Neural cell (in vitro differentiated cells): Measurements from ENCODE around the gene FAM186B. TPM values are rescaled to one million over a fixed set of nuclear protein-coding genes. Genes with fewer than 3 reads are reported as not detected.

Source experiments
- H2AFZ ChIP-seq: fragments of 200-600, 300-800 bp; sonication (generic), shearing (Covaris generic); 2 replicates; pipeline ENCODE4 v1.6.0; 2014; ENCODE audit warnings: low read depth, mild to moderate bottlenecking, antibody characterized with exemption, low read length, moderate library complexity
- H3F3A ChIP-seq: fragments of 200-600 bp; shearing (Covaris generic); 2 replicates; pipeline ENCODE4 v1.6.1; 2016; ENCODE audit warnings: mild to moderate bottlenecking, moderate library complexity, mixed read lengths, antibody characterized with exemption, low read length; ENCODE audit not compliant: insufficient read depth, poor library complexity, severe bottlenecking
- H3K27ac ChIP-seq: fragments of 200-600, 300-800 bp; sonication (generic), shearing (Covaris generic); 2 replicates; pipeline ENCODE4 v1.5.1; 2014; ENCODE audit warnings: mild to moderate bottlenecking, low read length, moderate library complexity
- H3K27me3 ChIP-seq: fragments of 300-800, 200-600 bp; sonication (generic), shearing (Covaris generic); 2 replicates; pipeline ENCODE4 v1.6.0; 2014; ENCODE audit warnings: mild to moderate bottlenecking, low read depth, low read length, moderate library complexity; ENCODE audit not compliant: insufficient read depth
- H3K36me3 ChIP-seq: fragments of 300-800, 200-600 bp; sonication (generic), shearing (Covaris generic); 2 replicates; pipeline ENCODE4 v1.5.1; 2014; ENCODE audit warnings: mild to moderate bottlenecking, antibody characterized with exemption, low read length, moderate library complexity; ENCODE audit not compliant: insufficient read depth
- H3K4me2 ChIP-seq: fragments of 300-800, 200-600 bp; sonication (generic), shearing (Covaris generic); 2 replicates; pipeline ENCODE4 v1.6.0; 2014; ENCODE audit warnings: mild to moderate bottlenecking, low read length
- H3K4me3 ChIP-seq: fragments of 300-800, 200-600 bp; sonication (generic), shearing (Covaris generic); 2 replicates; pipeline ENCODE4 v1.5.1; 2014; ENCODE audit warnings: mild to moderate bottlenecking, low read length, moderate library complexity
- H3K79me2 ChIP-seq: fragments of 200-600 bp; shearing (Covaris generic); replicated peaks from 2 replicates; pipeline ENCODE4 v1.6.0; 2014; ENCODE audit warnings: mild to moderate bottlenecking, low read length, moderate library complexity; ENCODE audit not compliant: insufficient read depth
- H3K9ac ChIP-seq: fragments of 300-800, 200-600 bp; sonication (generic), shearing (Covaris generic); 2 replicates; pipeline ENCODE4 v1.6.1; 2016; ENCODE audit warnings: mild to moderate bottlenecking, low read length, mixed read lengths
- H3K9me2 ChIP-seq: fragments of 200-600 bp; shearing (Covaris generic); 2 replicates; pipeline ENCODE4 v1.6.1; 2016; ENCODE audit warnings: mild to moderate bottlenecking, low read length, mixed read lengths; ENCODE audit not compliant: insufficient read depth
- H3K9me3 ChIP-seq: fragments of 200-600, 300-800 bp; sonication (generic), shearing (Covaris generic); 2 replicates; pipeline ENCODE4 v1.6.1; 2016; ENCODE audit warnings: mild to moderate bottlenecking, mixed run types, low read length, moderate library complexity, mixed read lengths
- H4K20me1 ChIP-seq: fragments of 200-600 bp; shearing (Covaris generic); 2 replicates; pipeline ENCODE4 v1.6.1; 2016; ENCODE audit warnings: mild to moderate bottlenecking, mixed run types; ENCODE audit not compliant: insufficient read depth
- CTCF ChIP-seq: fragments of 450-650 bp; IDR thresholded peaks from 2 replicates; pipeline ENCODE4 v1.5.1; 2014; ENCODE audit warnings: antibody characterized with exemption, mild to moderate bottlenecking, moderate library complexity; ENCODE audit not compliant: poor library complexity, severe bottlenecking
- EP300 ChIP-seq: fragments of 450-650 bp; conservative IDR thresholded peaks from 2 replicates; pipeline ENCODE4 v1.6.1; 2014; ENCODE audit warnings: antibody characterized with exemption, mild to moderate bottlenecking, moderate library complexity; ENCODE audit not compliant: poor library complexity, severe bottlenecking
- EZH2 ChIP-seq: fragments of 200-600, 300-800 bp; shearing (Covaris generic), sonication (generic); IDR thresholded peaks from 2 replicates; pipeline ENCODE4 v1.6.1; 2014; ENCODE audit warnings: antibody characterized with exemption, low read length, borderline replicate concordance, mild to moderate bottlenecking; ENCODE audit not compliant: insufficient read depth, poor library complexity, severe bottlenecking
- MXI1 ChIP-seq: fragments of 450-650 bp; conservative IDR thresholded peaks from 2 replicates; pipeline ENCODE4 v1.6.1; 2014; ENCODE audit warnings: antibody characterized with exemption, mild to moderate bottlenecking; ENCODE audit not compliant: poor library complexity, severe bottlenecking
- POLR2AphosphoS5 ChIP-seq: IDR thresholded peaks from 2 replicates; pipeline ENCODE4 v1.6.1; 2012
- RAD21 ChIP-seq: fragments of 450-650 bp; conservative IDR thresholded peaks from 2 replicates; pipeline ENCODE4 v1.6.1; 2014; ENCODE audit warnings: antibody characterized with exemption, mild to moderate bottlenecking, moderate library complexity
- REST ChIP-seq: IDR thresholded peaks from 2 replicates; pipeline ENCODE4 v1.6.1; 2012; ENCODE audit warnings: borderline replicate concordance
- SMC3 ChIP-seq: fragments of 450-650 bp; conservative IDR thresholded peaks from 2 replicates; pipeline ENCODE4 v1.6.1; 2014; ENCODE audit warnings: antibody characterized with exemption, mild to moderate bottlenecking, moderate library complexity; ENCODE audit not compliant: poor library complexity
- TAF1 ChIP-seq: IDR thresholded peaks from 2 replicates; pipeline ENCODE4 v1.6.1; 2012; ENCODE audit warnings: low read depth
- polyA plus RNA-seq: library from polyadenylated mRNA; depleted of rRNA; stranded (reverse); fragments of >200 nt; gene quantifications from 2 replicates; pipeline ENCODE4 v1.2.3, GENCODE V29; 2014

The FAM186B gene
- polyA plus RNA-seq, 1 donor from 2014 or later = not detected

GRCh38 chr12:49635656-49636055, 30.2 kb upstream of the FAM186B start:
- H3K9ac ChIP-seq = no peak overlapping the region
- H3K27ac ChIP-seq = no peak overlapping the region
- H3K9me3 ChIP-seq = no peaks in the 10 kb centered on the region
- TF ChIP-seq REST (no peak), SMC3 (no peak), MXI1 (no peak), CTCF (no peak), RAD21 (no peak), EP300 (no peak), EZH2 (no peak), TAF1 (no peak), POLR2AphosphoS5 (no peak)
- no peaks in the 10 kb centered on the region for H3F3A ChIP-seq
- H2AFZ ChIP-seq = no peak overlapping the region
- peaks cover 6% of the 10 kb centered on the region for H3K36me3 ChIP-seq
- H3K4me2 ChIP-seq = no peak overlapping the region
- no peaks in the 10 kb centered on the region for H4K20me1 ChIP-seq
- H3K9me2 ChIP-seq = no peaks in the 10 kb centered on the region
- no peak overlapping the region for H3K4me3 ChIP-seq
- H3K27me3 ChIP-seq = no peaks in the 10 kb centered on the region
- H3K79me2 ChIP-seq = no peaks in the 10 kb centered on the region

- no peaks in the 10 kb centered on the region for H3F3A ChIP-seq
- no peak overlapping the region for H3K27ac ChIP-seq
- H3K4me3 ChIP-seq = no peak overlapping the region
- no peaks in the 10 kb centered on the region for H3K9me3 ChIP-seq
- H3K9ac ChIP-seq = no peak overlapping the region
- no peaks in the 10 kb centered on the region for H4K20me1 ChIP-seq
- H2AFZ ChIP-seq = no peak overlapping the region
- no peaks in the 10 kb centered on the region for H3K79me2 ChIP-seq
- no peaks in the 10 kb centered on the region for H3K27me3 ChIP-seq
- no peak overlapping the region for H3K4me2 ChIP-seq
- H3K36me3 ChIP-seq = peaks cover 6% of the 10 kb centered on the region
- TF ChIP-seq RAD21 = no peak
- no peak for TF ChIP-seq CTCF
- no peaks in the 10 kb centered on the region for H3K9me2 ChIP-seq
These were observed 29.6 kb upstream of the FAM186B start for GRCh38 chr12:49635036-49635435.
